Endometrial microvascular endothelial cells (primary cell): ENCODE measurements around the gene EP300. TPM values are rescaled to one million over a fixed set of nuclear protein-coding genes. Genes with fewer than 3 reads are reported as not detected.
"Not testable (repeated sequence)": the region's sequence is repeated elsewhere in the genome, so short reads cannot be mapped to it uniquely, and the experiment has no call there.

ENCODE experiments used
- in situ Hi-C: cut with HindIII; loops from 2 replicates; pipeline ENCODE4 v1.10.0; 2017; ENCODE audit warnings: low sequenced_read_pairs, low pct_unique_long_range_greater_than_20kb; ENCODE audit errors: inconsistent ontology term
- total RNA-seq: library from RNA; depleted of rRNA; stranded (reverse); fragments of >200 nt; gene quantifications from one replicate; pipeline ENCODE4 v1.2.3, GENCODE V29; 2015; ENCODE audit errors: inconsistent ontology term

EP300 gene
- 55.7 TPM for total RNA-seq

DNA sequence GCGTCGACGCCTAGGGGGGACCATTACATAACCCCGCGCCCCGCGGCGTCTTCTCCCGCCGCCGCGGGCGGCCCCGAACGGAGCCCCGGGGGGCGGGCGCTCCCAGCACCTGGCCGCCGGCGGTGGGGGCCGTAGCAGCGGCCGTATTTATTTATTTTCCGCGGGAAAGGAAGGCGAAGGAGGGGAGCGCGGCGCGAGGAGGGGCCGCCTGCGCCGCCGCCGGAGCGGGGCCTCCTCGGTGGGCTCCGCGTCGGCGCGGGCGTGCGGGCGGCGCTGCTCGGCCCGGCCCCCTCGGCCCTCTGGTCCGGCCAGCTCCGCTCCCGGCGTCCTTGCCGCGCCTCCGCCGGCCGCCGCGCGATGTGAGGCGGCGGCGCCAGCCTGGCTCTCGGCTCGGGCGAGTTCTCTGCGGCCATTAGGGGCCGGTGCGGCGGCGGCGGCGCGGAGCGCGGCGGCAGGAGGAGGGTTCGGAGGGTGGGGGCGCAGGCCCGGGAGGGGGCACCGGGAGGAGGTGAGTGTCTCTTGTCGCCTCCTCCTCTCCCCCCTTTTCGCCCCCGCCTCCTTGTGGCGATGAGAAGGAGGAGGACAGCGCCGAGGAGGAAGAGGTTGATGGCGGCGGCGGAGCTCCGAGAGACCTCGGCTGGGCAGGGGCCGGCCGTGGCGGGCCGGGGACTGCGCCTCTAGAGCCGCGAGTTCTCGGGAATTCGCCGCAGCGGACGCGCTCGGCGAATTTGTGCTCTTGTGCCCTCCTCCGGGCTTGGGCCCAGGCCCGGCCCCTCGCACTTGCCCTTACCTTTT, at the start of gene EP300:
Gene EP300, plus strand, starts transcription at position 570 of the 795 bp plus-strand sequence. CDS start 413 bp downstream, outside the sequence.
- in situ Hi-C loops = no loop called here

DNA sequence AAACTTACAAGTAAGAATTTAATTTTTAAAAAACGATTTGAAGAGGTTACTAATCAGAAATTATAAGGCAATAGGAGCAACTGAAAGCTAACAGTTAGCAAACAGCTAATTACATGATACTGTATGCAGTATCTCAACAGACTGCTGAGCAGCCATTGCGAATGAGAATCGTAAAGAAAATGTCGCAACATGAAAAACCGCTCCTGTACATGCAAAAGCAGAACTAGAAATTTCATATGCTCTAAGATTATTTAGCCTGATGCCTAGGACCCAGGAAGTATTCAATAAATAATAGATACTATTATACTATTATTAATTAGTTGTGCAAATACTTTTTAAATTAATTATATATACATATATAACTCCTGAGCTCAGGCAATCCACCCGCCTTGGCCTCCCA, 48.7 kb upstream of the EP300 start:
- in situ Hi-C loops = no loop called here

DNA sequence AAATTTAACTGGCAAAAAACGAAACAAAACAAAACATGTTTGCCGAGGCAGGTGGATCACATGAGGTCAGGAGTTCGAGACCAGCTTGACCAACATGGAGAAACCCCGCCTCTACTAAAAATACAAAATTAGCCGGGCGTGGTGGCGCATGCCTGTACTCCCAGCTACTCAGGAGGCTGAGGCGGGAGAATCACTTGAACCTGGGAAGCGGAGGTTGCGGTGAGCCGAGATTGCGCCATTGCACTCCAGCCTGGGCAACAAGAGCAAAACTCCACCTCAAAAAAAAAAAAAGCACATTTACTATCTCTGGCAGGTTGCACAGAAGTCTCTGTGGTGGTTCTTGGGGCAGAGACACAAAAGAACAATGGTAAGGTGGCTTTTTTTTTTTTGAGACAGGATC, 46.8 kb upstream of the EP300 start:
- in situ Hi-C loops = not testable (repeated sequence)

DNA sequence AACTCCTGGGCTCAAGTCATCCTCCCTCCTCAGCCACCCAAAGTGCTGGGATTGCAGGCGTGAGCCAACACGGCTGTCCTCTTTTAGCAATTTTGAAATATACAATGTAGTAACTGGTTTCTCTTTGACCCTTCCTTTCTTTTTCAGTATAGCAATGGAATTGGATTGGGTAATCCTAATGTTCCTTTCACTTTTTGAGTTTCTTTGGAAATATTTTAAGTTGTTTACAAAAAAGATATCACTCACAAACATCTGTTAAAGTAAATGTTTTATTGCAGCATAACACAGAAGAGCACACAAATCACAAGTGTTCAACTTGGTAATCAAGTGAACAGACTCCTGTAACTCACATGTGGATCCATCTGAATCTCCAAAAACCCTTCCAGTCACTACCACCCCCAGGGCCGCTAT, 44.6 kb upstream of the EP300 start:
- in situ Hi-C loops = no loop called here

DNA sequence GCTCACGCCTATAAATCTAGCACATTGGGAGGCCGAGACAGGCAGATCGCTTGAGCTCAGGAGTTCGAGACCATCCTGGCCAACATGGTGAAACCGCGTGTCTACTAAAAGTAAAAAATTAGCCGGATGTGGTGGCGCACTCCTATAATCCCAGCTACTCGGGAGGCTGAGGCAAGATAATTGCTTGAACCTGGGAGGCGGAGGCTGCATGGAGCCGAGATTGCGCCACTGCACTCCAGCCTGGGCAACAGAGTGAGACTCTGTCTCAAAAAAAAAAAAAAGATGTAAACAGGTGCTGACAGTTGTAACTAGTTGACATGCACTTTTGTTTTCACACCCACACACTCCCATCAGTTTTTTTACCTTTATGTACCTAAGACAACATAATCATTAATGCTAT, 44.0 kb upstream of the EP300 start:
- in situ Hi-C loops = not testable (repeated sequence)

DNA sequence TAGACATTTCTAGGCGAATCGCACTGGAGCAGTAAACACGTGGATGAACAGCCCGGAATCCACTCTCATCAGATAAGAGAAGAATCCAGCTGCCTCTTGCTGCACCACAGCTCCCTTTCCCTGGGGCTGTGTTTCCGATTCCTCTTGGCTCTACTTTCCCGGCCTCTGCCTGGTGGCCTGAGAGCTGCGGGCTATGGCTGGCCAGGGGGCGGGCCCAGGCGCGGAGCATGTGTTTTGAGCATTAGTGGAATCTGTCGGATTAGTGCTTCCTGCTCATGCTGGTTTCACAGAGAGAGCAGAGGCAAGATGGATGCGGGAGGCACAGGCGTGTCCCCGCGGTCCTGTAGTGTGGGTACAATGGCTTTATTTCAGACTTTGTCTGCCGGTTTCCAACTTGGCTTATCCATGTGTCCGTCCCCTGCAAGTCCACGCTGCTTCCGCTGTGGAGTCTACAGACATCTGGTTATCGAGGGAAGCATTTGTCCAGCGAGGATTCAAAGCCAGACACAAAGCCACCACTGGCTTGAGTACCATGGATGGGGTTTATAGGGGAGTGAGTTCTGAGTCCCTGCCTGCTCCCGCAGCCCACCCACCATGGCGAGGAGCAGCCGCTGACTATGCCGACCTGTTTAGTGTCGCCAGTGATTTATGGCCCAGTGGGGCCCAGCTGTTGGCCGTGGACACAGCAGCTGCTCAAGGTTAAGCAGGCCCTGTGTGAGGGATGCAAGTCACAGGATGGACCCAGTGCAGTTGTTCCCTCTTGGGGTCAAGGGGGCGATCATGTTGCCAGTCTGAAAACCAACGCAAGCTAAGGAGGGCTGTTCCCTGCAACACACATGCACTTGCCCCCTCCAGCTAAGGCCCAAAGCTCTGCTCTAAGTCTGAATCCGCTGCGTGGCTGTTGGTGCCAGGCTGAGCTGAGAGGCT, 43.3 kb upstream of the EP300 start:
- in situ Hi-C loops = no loop called here

DNA sequence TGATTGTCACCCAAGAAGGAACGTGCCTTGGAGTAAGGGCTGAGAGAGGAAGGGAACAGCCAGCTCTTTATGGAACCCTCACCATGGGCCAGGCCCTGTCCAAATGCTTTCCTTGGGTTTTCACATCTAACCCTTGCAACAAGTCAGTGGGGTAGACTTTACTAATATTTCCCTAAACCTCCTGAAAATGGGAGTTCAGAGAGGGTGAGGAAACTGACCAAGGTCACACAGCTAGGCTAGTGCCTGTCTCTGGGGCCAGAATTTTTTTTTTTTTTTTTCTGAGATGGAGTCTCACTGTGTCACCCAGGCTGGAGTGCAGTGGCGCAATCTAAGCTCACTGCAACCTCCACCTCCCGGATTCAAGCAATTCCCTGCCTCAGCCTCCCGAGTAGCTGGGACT, 42.6 kb upstream of the EP300 start:
- in situ Hi-C loops = not testable (repeated sequence)

DNA sequence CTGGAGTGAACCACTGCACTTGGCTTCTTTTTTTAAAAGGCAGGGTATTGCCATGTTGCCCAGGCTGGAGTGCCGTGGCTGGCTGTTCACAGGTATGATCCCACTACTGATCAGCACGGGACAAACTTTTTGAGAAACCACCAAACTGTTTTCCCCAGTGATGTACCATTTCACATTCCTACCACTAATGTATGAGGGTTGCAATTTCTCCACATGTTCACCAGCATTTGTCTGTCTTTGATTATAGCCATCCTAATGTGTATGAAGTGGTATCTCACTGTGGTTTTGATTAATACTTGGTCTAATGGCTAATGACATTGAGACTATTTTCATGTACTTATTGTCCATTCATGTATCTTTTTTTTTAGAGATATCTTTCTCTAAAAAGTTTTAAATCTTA, 41.5 kb upstream of the EP300 start:
- in situ Hi-C loops = no loop called here

DNA sequence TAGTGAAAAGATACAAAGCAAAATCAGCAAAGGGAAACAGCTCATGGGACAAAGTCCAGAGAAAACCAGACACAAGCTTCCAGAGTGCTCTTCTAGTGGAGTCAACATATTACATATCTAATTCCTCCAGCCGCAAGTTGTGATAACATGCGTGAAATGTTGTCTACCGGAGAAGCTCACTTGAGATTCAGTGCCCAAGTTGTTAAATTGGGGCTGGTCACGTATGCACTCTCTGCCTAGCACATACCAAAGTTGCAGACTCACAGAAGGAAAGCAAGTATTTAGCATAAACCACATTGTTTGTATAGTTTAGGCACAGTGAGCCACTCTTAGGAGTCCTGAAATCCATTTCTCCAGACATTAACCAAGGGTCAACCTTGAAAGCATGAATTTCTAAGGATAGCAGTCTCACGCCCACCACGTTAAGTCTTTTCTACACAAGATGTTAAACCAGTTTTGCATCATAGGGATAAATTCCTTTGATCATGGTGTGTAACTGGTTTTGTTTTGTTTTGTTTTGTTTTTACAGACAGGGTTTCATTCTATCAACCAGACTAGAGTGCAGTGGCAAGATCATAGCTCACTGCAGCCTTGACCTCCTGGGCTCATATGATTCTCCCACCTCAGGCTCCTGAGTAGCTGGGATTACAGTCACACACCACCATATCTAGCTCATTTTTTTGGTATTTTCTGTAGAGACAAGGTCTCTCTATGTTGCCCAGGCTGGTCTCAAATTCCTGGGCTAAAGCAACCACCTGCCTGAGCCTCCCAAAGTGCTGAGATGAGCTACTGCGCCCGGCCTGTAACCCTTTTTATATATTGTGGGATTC, 39.5 kb upstream of the EP300 start:
- in situ Hi-C loops = no loop called here

DNA sequence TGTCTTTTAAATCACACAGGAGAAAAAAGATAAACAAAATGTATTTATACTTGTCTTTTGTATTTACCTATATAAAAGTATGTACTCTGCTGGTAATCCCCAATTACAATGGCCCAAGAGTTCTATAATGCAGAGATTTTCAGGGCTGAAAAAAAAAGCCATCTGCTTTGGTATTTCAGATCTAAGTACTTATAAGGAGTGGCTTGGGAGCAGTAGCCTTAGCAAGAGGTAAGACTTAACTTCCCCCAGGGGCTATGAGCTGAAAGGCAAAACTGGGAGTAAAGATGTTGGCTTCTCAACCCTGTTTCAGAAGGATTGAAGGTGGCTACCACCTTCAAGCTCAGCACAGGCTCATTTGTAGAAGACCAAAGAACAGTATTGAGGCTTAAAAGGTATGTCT, 35.3 kb upstream of the EP300 start:
- in situ Hi-C loops = no loop called here

DNA sequence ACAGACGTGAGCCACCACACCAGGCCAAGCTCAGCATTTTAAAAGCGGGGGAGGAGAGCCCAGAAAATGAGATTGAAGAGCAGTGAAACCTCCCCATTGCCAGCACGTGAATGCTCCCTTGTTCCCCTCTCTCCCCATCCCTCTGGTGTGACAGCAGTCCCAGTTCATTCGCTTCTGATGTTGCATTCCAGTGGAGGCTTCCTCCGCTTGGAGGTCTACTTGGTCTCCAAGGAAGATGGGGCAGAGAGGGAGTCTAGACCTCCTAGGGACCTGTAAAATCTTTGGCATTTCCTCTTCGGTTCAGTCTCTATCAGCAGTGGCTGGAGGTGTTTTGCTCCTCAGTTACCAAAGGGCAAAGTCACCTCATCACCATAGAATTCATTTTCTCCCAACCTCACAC, 30.2 kb upstream of the EP300 start:
- in situ Hi-C loops = no loop called here

DNA sequence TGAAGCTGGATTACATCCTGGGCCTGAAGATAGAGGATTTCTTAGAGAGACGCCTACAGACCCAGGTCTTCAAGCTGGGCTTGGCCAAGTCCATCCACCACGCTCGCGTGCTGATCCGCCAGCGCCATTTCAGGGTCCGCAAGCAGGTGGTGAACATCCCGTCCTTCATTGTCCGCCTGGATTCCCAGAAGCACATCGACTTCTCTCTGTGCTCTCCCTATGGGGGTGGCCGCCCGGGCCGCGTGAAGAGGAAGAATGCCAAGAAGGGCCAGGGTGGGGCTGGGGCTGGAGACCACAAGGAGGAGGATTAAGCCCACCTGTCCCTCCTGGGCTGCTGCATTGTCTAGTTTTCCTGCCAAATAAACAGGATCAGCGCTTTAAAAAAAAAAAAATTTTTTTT, 28.1 kb upstream of the EP300 start:
- in situ Hi-C loops = not testable (repeated sequence)

DNA sequence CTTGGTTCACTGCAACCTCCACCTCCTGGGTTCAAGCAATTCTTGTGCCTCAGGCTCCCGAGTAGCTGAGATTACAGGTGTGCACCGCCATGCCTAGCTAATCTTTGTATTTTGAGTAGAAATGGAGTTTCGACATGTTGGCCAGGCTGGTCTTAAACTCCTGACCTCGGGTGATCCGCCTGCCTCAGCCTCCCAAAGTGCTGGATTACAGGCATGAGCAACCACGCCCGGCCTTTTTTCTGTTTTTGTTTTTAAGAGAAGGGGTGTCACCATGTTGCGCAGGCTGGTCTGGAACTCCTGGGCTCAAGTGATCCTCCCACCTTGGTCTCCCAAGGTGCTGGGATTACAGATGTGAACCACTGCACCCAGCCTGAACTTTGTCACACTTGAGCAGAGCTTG, 26.1 kb upstream of the EP300 start:
- in situ Hi-C loops = not testable (repeated sequence)

DNA sequence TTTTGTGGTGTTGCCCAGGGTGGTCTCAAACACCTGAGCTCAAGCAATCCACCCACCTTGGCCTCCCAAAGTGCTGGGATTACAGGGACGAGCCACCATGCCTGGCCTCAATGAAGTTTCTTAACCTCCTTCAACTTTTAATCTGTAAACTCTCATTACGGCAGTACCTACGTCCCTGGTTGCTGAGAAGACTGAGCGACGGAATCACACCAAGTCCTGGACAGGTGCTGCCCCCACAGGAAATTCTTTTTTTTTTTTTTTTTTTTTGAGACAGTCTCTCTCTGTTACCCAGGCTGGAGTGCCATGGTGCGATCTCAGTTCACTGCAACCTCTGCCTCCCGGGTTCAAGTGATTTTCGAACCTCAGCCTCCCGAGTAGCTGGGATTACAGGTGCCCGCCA, 24.4 kb upstream of the EP300 start:
- in situ Hi-C loops = not testable (repeated sequence)

DNA sequence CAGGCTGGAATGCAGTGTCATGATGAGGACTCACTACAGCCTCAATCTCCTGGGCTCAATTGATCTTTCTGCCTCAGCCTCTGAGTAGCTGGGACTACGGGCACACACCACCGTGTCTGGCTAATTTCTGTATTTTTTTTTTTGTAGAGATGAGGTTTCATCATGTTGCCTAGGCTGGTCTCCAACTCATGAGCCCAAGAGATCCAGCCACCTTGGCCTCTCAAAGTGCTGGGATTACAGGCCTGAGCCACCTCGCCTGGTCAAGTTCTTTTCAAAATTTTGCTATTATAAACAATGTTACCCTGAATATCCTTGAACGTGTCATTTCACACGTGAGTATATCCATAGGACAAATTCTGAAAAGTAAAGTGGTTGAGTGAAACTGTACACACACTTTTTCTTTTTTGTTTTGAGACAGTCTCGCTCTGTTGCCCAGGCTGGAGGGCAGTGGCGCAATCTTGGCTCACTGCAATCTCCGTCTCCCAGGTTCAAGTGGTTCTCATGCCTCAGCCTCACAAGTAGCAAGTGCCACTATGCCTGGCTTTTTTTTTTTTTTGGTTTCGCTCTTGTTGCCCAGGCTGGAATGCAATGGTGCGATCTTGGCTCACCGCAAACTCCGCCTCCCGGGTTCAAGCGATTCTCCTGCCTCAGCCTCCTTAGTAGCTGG, 21.6 kb upstream of the EP300 start:
- in situ Hi-C loops = no loop called here

DNA sequence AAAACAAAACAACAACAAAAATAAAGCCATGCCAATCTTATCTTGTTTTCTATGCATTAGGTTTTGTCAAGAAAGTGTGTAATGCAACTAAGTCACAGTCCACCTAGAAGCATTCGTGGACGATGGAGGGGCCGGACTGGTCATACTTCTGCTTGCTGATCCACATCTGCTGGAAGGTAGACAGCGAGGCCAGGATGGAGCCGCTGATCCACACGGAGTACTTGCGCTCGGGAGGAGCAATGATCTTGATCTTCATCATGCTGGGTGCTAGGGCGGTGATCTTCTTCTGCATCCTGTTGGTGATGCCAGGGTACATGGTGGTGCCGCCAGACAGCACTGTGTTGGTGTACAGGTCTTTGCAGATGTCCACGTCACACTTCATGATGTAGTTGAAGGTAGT, 18.3 kb upstream of the EP300 start:
- in situ Hi-C loops = no loop called here

DNA sequence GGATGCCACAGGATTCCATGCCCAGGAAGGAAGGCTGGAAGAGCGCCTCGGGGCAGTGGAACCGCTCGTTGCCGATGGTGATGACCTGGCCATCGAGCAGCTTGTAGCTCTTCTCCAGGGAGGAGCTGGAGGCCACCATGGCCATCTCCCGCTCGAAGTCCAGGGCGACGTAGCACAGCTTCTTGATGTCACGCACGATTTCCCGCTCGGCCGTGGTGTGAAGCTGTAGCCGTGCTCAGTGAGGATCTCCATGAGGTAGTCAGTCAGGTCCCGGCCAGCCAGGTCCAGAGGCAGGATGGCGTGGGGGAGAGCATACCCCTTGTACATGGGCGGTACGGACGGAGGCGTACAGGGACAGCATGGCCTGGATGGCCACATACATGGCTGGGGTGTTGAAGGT, 17.9 kb upstream of the EP300 start:
- in situ Hi-C loops = no loop called here

DNA sequence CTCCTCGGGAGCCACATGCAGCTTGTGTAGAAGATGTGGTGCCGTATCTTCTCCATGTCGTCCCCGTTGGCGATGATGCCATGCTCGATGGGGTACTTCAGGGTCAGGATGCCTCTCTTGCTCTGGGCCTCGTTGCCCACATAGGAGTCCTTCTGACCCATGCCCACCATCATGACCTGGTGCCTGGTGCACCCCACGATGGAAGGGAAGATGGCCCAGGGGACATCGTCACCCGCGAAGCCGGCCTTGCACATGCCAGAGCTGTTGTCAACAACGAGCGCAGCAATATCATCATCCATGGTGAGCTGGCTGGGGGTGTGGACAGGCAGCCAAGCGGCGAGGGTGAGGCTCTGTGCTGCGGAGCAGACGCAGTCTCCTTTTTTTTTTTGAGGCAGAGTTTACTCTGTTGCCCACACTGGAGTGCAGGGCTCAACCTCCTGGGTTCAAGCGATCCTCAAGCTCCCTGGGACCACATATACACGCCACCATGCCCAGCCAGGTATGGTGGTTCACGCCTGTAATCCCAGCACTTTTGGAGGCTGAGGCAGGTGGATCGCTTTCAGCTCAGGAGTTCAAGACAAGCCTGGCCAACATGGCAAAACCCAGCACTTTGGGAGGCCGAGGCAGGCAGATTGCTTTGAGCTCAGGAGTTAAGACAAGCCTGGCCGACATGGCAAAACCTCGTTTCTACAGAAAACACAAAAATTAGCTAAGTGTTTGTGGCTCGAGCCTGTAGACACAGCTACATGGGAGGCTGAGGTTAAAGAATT, 17.3 kb upstream of the EP300 start:
- in situ Hi-C loops = no loop called here
